Type B pancreatic cell (in vitro differentiated cells): Measurements from ENCODE around the gene MLST8. TPM values are rescaled to one million over a fixed set of nuclear protein-coding genes. Genes with fewer than 3 reads are reported as not detected.

Experiments used
- DNase-seq: peaks from one replicate; pipeline ENCODE4 v3.0.0; 2021; ENCODE audit warnings: mixed read lengths; ENCODE audit not compliant: unreplicated experiment; ENCODE audit errors: extremely low spot score
- H3K27ac Mint-ChIP-seq: 2 replicates; pipeline ENCODE4 v1.8.0; 2021; ENCODE audit warnings: mild to moderate bottlenecking, mixed read lengths
- H3K27me3 Mint-ChIP-seq: 2 replicates; pipeline ENCODE4 v1.8.0; 2021; ENCODE audit warnings: mixed read lengths
- H3K36me3 Mint-ChIP-seq: 2 replicates; pipeline ENCODE4 v1.8.0; 2021; ENCODE audit warnings: mixed read lengths
- H3K4me1 Mint-ChIP-seq: one replicate; pipeline ENCODE4 v1.8.0; 2021; ENCODE audit warnings: mixed read lengths; ENCODE audit not compliant: unreplicated experiment
- H3K4me3 Mint-ChIP-seq: 2 replicates; pipeline ENCODE4 v1.8.0; 2021; ENCODE audit warnings: mild to moderate bottlenecking, mixed read lengths
- H3K9me3 Mint-ChIP-seq: 2 replicates; pipeline ENCODE4 v1.8.0; 2021; ENCODE audit warnings: mixed read lengths
- total RNA-seq: library from RNA; stranded (reverse); gene quantifications from 2 replicates; pipeline ENCODE4 v1.2.1, GENCODE V29; 2021; ENCODE audit warnings: low replicate concordance
- TF ChIP-seq, protein P1 (sequence below): fragments of 200-600 bp; sonication (generic); conservative IDR thresholded peaks from 2 replicates; pipeline ENCODE4 v1.5.0; 2021; ENCODE audit warnings: antibody characterized with exemption, mild to moderate bottlenecking

Gene MLST8
- total RNA-seq, 1 donor from 2014 or later = 56.8 TPM

DNA sequence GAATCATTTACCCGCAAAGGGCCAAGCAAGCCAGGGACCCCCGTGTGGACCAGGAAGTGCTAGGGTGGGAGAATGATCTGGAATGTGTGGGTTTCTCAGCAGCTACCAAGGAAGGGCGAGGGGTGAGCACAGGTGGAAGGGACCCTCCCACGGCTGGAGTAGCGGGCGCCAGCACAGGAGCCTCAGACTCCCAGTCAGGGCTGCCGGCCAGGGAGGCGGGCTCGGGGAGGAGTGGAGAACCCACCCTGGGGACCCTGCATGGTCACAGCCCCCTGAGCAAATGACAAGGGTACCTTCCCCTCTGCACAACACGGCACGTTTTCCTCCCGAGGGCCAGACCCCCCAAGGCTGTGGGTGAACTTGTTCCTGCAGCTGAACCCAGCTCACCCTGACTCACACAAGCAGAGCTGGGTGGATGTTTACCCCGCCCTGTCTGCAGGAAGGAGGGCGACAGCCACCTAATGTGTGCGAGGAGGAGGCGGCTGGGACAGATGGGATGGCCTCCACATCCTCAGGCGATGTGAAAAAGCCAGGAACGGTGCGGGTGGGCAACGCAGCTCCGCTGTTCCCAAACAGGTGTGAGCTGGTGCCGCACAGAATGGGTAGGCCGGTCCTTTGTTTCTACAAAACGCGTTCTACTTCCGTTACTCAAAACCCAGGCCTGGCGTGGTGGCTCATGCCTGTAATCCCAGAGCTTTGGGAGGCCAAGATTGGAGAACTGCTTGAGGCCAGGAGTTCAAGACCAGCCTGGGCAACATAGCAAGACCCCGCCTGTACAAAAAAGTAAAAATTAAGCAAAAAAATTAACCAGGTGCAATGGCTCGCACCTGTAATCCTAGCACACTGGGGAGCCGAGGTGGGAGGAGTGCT, 39.9 kb downstream of the MLST8 start:
- H3K4me1 Mint-ChIP-seq = no peaks in the 10 kb centered on the region
- no peak overlapping the region for H3K4me3 Mint-ChIP-seq
- TF ChIP-seq, protein P1, sequence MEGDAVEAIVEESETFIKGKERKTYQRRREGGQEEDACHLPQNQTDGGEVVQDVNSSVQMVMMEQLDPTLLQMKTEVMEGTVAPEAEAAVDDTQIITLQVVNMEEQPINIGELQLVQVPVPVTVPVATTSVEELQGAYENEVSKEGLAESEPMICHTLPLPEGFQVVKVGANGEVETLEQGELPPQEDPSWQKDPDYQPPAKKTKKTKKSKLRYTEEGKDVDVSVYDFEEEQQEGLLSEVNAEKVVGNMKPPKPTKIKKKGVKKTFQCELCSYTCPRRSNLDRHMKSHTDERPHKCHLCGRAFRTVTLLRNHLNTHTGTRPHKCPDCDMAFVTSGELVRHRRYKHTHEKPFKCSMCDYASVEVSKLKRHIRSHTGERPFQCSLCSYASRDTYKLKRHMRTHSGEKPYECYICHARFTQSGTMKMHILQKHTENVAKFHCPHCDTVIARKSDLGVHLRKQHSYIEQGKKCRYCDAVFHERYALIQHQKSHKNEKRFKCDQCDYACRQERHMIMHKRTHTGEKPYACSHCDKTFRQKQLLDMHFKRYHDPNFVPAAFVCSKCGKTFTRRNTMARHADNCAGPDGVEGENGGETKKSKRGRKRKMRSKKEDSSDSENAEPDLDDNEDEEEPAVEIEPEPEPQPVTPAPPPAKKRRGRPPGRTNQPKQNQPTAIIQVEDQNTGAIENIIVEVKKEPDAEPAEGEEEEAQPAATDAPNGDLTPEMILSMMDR = no peak
- H3K36me3 Mint-ChIP-seq = peaks cover 4% of the 10 kb centered on the region
- no peak for DNase-seq
- no peaks in the 10 kb centered on the region for H3K27me3 Mint-ChIP-seq
- no peaks in the 10 kb centered on the region for H3K9me3 Mint-ChIP-seq
- H3K27ac Mint-ChIP-seq = no peak overlapping the region

DNA sequence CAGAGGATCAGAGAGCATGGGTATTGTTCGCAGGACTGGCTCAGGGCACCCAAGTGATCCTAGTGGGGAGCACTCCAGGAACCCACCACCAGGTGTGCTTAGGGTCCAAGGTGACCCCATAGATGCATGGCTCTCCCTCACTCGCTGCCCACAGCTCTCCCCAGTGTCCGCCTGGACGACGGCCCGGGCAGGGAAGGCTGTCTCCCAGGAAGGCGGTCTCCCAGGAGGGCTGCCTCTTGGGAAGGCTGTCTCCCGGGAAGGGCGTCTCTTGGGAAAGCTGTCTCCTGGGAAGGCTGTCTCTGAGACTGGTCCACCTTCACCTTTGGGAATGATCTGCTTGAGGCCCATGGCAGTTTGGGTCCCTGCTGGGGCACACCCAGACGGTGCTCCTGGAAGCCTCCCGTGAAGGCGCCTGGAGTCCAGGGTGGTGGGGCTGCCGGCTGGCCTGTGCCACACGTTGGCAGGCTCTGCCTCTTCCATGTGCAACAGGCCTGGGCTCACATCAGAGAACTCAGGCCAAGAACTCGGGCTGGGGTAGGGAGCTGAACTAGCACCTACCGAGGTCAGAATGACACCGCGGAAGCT, 41.1 kb downstream of the MLST8 start:
- Mint-ChIP-seq H3K36me3 (peaks cover 4% of the 10 kb centered on the region), H3K4me1 (no peaks in the 10 kb centered on the region), H3K27me3 (no peaks in the 10 kb centered on the region), H3K4me3 (no peak overlapping the region), H3K27ac (no peak overlapping the region), H3K9me3 (no peaks in the 10 kb centered on the region)
- no peak for DNase-seq
- TF ChIP-seq, protein P1 = no peak

DNA sequence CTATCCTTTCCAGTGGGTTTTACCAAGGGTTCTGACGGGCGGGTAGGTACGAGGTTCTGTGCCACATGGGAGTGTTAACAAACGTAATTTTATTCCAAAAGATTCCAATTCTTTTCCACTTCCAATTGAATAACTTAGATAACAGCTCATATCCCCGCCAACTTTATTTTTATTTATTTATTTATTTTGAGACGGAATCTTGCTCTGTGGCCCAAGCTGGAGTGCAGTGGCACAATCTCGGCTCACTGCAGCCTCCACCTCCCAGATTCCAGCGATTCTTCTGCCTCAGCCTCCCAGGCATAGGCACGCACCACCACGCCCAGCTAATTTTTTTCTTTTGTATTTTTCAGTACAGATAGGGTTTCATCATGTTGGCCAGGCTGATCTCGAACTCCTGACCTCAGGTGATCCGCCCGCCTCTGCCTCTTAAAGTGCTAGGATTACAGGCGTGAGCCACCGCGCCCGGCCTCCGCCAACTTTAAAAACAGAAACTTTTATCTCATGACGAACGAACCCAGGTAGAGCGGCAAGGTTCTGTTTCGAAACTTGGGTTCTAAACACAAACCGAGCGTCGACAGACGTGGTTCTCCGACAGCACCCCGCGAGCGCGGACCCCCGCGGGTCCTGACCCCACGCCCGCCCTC, 45.5 kb downstream of the MLST8 start:
- Mint-ChIP-seq H3K36me3 (peaks cover 11% of the 10 kb centered on the region), H3K9me3 (no peaks in the 10 kb centered on the region), H3K4me1 (no peaks in the 10 kb centered on the region), H3K4me3 (peak overlapping the region; percentile 93), H3K27me3 (no peaks in the 10 kb centered on the region), H3K27ac (peak overlapping the region; percentile 95)
- no peak for DNase-seq
- TF ChIP-seq, protein P1 = no peak

DNA sequence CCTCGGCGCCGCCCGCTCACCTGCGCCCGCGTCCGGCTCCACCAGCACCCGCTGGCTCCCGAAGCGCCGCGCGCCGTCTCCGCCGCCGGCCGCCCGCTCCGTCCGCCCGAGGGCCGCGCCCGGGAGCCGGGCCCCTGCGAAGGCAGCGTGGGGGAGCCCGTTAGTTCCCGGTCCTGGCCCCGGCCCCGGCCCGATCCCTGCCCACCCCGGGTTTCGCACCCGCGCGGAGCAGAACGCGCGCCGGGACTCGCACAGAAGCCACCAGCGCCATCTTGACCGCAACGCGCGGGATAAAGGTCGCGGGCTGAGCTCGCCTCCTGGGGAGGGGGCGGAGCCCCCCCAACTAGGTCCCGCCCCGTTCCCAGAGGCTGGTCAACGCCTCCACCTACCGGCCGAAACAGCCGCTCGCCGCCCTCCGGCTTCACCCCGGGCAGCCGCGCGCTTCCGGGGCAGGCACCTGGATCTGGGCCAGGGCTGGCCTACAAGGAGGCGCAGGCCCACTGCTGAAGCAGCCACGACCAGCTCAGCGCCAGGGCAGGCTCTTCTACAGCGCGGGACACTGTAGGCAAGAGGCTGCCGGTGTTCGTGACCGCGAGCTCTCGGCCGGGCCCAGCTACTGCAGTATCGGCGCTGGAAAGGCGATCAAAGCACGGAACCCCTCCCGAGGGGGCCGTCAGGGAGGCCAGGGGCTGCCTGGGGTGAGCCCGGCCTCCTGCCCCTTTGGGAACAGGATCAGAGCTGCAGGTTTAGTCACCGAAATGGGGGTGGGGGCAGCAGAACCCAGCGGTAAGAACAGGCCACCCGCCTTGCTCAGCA, 46.2 kb downstream of the MLST8 start, which contains the start of gene ECI1:
ECI1 (minus strand) TSS at position 292 of the 816 bp plus-strand sequence; CDS start at position 271, 21 bp downstream.
- TF ChIP-seq, protein P1 = peak; percentile 74
- peak within 1 kb of the TSS; percentile 95 for H3K27ac Mint-ChIP-seq
- H3K4me1 Mint-ChIP-seq = no peaks in the 10 kb centered on the region
- peak within 1 kb of the TSS; percentile 93 for H3K4me3 Mint-ChIP-seq
- no peaks in the 10 kb centered on the region for H3K27me3 Mint-ChIP-seq
- H3K9me3 Mint-ChIP-seq = no peaks in the 10 kb centered on the region
- H3K36me3 Mint-ChIP-seq = peaks cover 13% of the 10 kb centered on the region
- peak; percentile 93 for DNase-seq

DNA sequence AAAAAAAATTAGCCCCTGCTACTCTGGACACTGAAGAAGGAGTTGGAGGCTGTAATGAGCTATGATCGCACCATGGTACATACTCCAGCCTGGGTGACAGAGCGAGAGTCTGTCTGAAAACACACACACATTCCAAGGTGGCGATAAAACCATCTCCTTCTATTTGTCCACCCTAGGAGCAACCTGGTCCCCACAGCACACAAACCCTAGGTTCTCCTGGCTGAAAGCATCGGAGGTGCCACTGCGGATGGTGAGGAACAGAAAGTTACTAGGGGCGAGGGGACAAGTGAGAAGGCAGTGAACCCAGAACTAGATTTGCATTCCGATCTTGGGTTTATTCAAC, 47.5 kb downstream of the MLST8 start:
- no peaks in the 10 kb centered on the region for H3K27me3 Mint-ChIP-seq
- peaks cover 17% of the 10 kb centered on the region for H3K36me3 Mint-ChIP-seq
- H3K4me3 Mint-ChIP-seq = no peak overlapping the region
- no peak for DNase-seq
- H3K4me1 Mint-ChIP-seq = no peaks in the 10 kb centered on the region
- TF ChIP-seq, protein P1 = no peak
- H3K27ac Mint-ChIP-seq = peak overlapping the region; percentile 77
- no peaks in the 10 kb centered on the region for H3K9me3 Mint-ChIP-seq
